GM23338 (cell line): Measurements from ENCODE around the gene OGFRL1. TPM values are rescaled to one million over a fixed set of nuclear protein-coding genes. Genes with fewer than 3 reads are reported as not detected.

Source experiments
- ATAC-seq: fragments of 200-7000 bp; cut with Tn5 transposase; 3 replicates; pipeline ENCODE4 v1.9.1; 2020
- DNase-seq: peaks from one replicate; pipeline ENCODE4 v3.0.0-alpha.2; 2015; ENCODE audit warnings: low spot score
- H2AFZ ChIP-seq: fragments of 200-600 bp; sonication (generic); 2 replicates; pipeline ENCODE4 v1.8.0; 2016; ENCODE audit warnings: antibody characterized with exemption, mild to moderate bottlenecking, moderate library complexity
- H3F3A ChIP-seq: fragments of 200-600 bp; sonication (generic); replicated peaks from 2 replicates; pipeline ENCODE4 v1.8.0; 2017; ENCODE audit warnings: antibody characterized with exemption, mixed run types, low read depth
- H3K27ac ChIP-seq: fragments of 200-600 bp; sonication (generic); 2 replicates; pipeline ENCODE4 v1.6.1; 2016; ENCODE audit warnings: low read depth
- H3K27me3 ChIP-seq: fragments of 200-600 bp; sonication (generic); 2 replicates; pipeline ENCODE4 v1.8.0; 2016; ENCODE audit warnings: mild to moderate bottlenecking, mixed run types, moderate library complexity; ENCODE audit not compliant: insufficient read depth
- H3K36me3 ChIP-seq: fragments of 200-600 bp; sonication (generic); 2 replicates; pipeline ENCODE4 v1.8.0; 2016; ENCODE audit warnings: mild to moderate bottlenecking; ENCODE audit not compliant: insufficient read depth
- H3K4me1 ChIP-seq: fragments of 200-600 bp; sonication (generic); 2 replicates; pipeline ENCODE4 v1.8.0; 2016; ENCODE audit warnings: mild to moderate bottlenecking, moderate library complexity; ENCODE audit not compliant: insufficient read depth
- H3K4me2 ChIP-seq: fragments of 200-600 bp; sonication (generic); 2 replicates; pipeline ENCODE4 v1.7.1; 2017; ENCODE audit warnings: mixed run types
- H3K4me3 ChIP-seq: fragments of 200-600 bp; sonication (generic); 2 replicates; pipeline ENCODE4 v1.6.1; 2016; ENCODE audit warnings: mixed run types
- H3K79me2 ChIP-seq: fragments of 200-600 bp; sonication (generic); replicated peaks from 2 replicates; pipeline ENCODE4 v1.8.0; 2017; ENCODE audit warnings: mild to moderate bottlenecking; ENCODE audit not compliant: insufficient read depth
- H3K9me2 ChIP-seq: fragments of 200-600 bp; sonication (generic); 2 replicates; pipeline ENCODE4 v1.8.0; 2017; ENCODE audit not compliant: insufficient read depth
- H4K20me1 ChIP-seq: fragments of 200-600 bp; sonication (generic); replicated peaks from 2 replicates; pipeline ENCODE4 v1.8.0; 2017; ENCODE audit warnings: mild to moderate bottlenecking; ENCODE audit not compliant: insufficient read depth
- H3K27ac Mint-ChIP-seq: 2 replicates; pipeline ENCODE4 v1.8.0; 2020; ENCODE audit warnings: inconsistent platforms, mild to moderate bottlenecking, moderate library complexity, mixed read lengths
- H3K27me3 Mint-ChIP-seq: 3 replicates; pipeline ENCODE4 v1.8.0; 2022; ENCODE audit warnings: low read depth, mild to moderate bottlenecking, moderate library complexity, mixed read lengths, inconsistent platforms; ENCODE audit not compliant: insufficient read depth, poor library complexity
- H3K36me3 Mint-ChIP-seq: 3 replicates; pipeline ENCODE4 v1.8.0; 2021; ENCODE audit warnings: low read depth, mild to moderate bottlenecking, inconsistent platforms, moderate library complexity, mixed read lengths
- H3K4me1 Mint-ChIP-seq: 3 replicates; pipeline ENCODE4 v1.8.0; 2020; ENCODE audit warnings: mild to moderate bottlenecking, inconsistent platforms, mixed read lengths
- H3K4me3 Mint-ChIP-seq: 3 replicates; pipeline ENCODE4 v1.8.0; 2021; ENCODE audit warnings: moderate library complexity, mild to moderate bottlenecking, inconsistent platforms, mixed read lengths
- H3K9me3 Mint-ChIP-seq: 3 replicates; pipeline ENCODE4 v1.8.0; 2020; ENCODE audit warnings: moderate library complexity, mild to moderate bottlenecking, inconsistent platforms, mixed read lengths
- CREB1 ChIP-seq: fragments of 250-450 bp; sonication (Bioruptor Pico); IDR thresholded peaks from 2 replicates; pipeline ENCODE4 v1.5.0; 2020; ENCODE audit warnings: low read depth, mild to moderate bottlenecking, moderate library complexity
- CTCF ChIP-seq, 2 experiments: fragments of 200-600 bp in 1 of 2; sonication (generic) in 1 of 2; conservative IDR thresholded peaks; 2 replicates each; pipeline versions ENCODE4 v1.5.1 to v1.6.1; 2016 to 2017; ENCODE audit warnings: antibody characterized with exemption in 2 of 2, low read depth in 2 of 2, mild to moderate bottlenecking in 2 of 2, moderate library complexity in 1 of 2
- ETS1 ChIP-seq: IDR thresholded peaks from 2 replicates; pipeline ENCODE4 v1.6.1; 2016; ENCODE audit warnings: antibody characterized with exemption
- EZH2 ChIP-seq: fragments of 200-600 bp; sonication (generic); IDR thresholded peaks from one replicate; pipeline ENCODE4 v1.8.0; 2017; ENCODE audit warnings: antibody characterized with exemption, mild to moderate bottlenecking, low read depth; ENCODE audit not compliant: unreplicated experiment
- EZH2phosphoT487 ChIP-seq: fragments of 200-600 bp; sonication (generic); IDR thresholded peaks from one replicate; pipeline ENCODE4 v1.8.1; 2018; ENCODE audit warnings: antibody characterized with exemption; ENCODE audit not compliant: unreplicated experiment
- JUNB ChIP-seq: IDR thresholded peaks from one replicate; pipeline ENCODE4 v1.6.1; 2016; ENCODE audit warnings: antibody characterized with exemption; ENCODE audit not compliant: unreplicated experiment
- NANOG ChIP-seq: IDR thresholded peaks from 2 replicates; pipeline ENCODE4 v1.6.1; 2016; ENCODE audit warnings: antibody characterized with exemption, borderline replicate concordance
- POLR2AphosphoS5 ChIP-seq: IDR thresholded peaks from 2 replicates; pipeline ENCODE4 v1.6.1; 2016; ENCODE audit warnings: antibody characterized with exemption, low read depth
- REST ChIP-seq: IDR thresholded peaks from one replicate; pipeline ENCODE4 v1.6.1; 2018; ENCODE audit warnings: antibody characterized with exemption; ENCODE audit not compliant: unreplicated experiment
- STAT1 ChIP-seq: IDR thresholded peaks from one replicate; pipeline ENCODE4 v1.6.1; 2016; ENCODE audit warnings: antibody characterized with exemption; ENCODE audit not compliant: unreplicated experiment
- ZNF114 ChIP-seq: fragments of 250-450 bp; sonication (Bioruptor Pico); IDR thresholded peaks from 2 replicates; pipeline ENCODE4 v1.5.0; 2020; ENCODE audit warnings: mild to moderate bottlenecking, moderate library complexity
- ZNF331 ChIP-seq: fragments of 250-450 bp; sonication (Bioruptor Pico); IDR thresholded peaks from 2 replicates; pipeline ENCODE4 v1.5.0; 2020; ENCODE audit warnings: low read depth, mild to moderate bottlenecking, moderate library complexity
- polyA plus RNA-seq: library from polyadenylated mRNA; unstranded; fragments of >200 nt; fragmentation: Nextera tagmentation; extraction: Ambion mirVana; gene quantifications from 2 replicates; pipeline ENCODE4 v1.2.1, GENCODE V29; 2016
- total RNA-seq: library from RNA; depleted of rRNA; stranded (reverse); fragments of >200 nt; shearing (Covaris generic); gene quantifications from 2 replicates; pipeline ENCODE4 v1.2.3, GENCODE V29; 2014
- TF ChIP-seq, protein P1 (sequence below): fragments of 250-450 bp; sonication (Bioruptor Pico); IDR thresholded peaks from 2 replicates; pipeline ENCODE4 v1.5.0; 2020; ENCODE audit warnings: mild to moderate bottlenecking, moderate library complexity

OGFRL1 gene
- total and polyA plus RNA-seq, 2 experiments from 2014 or later = 4.2 to 10.0 TPM

DNA sequence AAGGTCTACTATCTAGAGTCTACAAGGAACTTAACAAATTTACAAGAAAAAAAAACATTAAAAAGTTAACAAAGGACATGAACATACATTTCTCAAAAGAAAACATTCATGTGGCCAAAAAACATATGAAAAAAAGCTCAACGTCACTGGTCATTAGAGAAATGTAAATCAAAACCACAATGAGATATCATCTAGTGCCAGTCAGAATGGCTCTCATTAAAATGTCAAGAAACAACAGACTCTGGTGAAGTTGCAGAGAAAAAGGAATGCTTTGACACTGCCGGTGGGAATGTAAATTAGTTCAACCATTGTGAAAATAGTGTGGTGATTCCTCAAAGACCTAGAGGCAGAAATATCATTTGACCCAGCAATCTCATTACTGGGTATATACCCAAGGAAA is 48.3 kb downstream of the OGFRL1 start:
- H2AFZ ChIP-seq = no peak overlapping the region
- H3K27ac Mint-ChIP-seq = no peak overlapping the region
- no peak overlapping the region for H3K27ac ChIP-seq
- H3K27me3 ChIP-seq = no peaks in the 10 kb centered on the region
- no peak for TF ChIP-seq CTCF (conservative IDR thresholded peaks at IDR 0.05; ENCODE audit: low read depth in 2 of 2)
- TF ChIP-seq STAT1 = no peak
- TF ChIP-seq, protein P1, sequence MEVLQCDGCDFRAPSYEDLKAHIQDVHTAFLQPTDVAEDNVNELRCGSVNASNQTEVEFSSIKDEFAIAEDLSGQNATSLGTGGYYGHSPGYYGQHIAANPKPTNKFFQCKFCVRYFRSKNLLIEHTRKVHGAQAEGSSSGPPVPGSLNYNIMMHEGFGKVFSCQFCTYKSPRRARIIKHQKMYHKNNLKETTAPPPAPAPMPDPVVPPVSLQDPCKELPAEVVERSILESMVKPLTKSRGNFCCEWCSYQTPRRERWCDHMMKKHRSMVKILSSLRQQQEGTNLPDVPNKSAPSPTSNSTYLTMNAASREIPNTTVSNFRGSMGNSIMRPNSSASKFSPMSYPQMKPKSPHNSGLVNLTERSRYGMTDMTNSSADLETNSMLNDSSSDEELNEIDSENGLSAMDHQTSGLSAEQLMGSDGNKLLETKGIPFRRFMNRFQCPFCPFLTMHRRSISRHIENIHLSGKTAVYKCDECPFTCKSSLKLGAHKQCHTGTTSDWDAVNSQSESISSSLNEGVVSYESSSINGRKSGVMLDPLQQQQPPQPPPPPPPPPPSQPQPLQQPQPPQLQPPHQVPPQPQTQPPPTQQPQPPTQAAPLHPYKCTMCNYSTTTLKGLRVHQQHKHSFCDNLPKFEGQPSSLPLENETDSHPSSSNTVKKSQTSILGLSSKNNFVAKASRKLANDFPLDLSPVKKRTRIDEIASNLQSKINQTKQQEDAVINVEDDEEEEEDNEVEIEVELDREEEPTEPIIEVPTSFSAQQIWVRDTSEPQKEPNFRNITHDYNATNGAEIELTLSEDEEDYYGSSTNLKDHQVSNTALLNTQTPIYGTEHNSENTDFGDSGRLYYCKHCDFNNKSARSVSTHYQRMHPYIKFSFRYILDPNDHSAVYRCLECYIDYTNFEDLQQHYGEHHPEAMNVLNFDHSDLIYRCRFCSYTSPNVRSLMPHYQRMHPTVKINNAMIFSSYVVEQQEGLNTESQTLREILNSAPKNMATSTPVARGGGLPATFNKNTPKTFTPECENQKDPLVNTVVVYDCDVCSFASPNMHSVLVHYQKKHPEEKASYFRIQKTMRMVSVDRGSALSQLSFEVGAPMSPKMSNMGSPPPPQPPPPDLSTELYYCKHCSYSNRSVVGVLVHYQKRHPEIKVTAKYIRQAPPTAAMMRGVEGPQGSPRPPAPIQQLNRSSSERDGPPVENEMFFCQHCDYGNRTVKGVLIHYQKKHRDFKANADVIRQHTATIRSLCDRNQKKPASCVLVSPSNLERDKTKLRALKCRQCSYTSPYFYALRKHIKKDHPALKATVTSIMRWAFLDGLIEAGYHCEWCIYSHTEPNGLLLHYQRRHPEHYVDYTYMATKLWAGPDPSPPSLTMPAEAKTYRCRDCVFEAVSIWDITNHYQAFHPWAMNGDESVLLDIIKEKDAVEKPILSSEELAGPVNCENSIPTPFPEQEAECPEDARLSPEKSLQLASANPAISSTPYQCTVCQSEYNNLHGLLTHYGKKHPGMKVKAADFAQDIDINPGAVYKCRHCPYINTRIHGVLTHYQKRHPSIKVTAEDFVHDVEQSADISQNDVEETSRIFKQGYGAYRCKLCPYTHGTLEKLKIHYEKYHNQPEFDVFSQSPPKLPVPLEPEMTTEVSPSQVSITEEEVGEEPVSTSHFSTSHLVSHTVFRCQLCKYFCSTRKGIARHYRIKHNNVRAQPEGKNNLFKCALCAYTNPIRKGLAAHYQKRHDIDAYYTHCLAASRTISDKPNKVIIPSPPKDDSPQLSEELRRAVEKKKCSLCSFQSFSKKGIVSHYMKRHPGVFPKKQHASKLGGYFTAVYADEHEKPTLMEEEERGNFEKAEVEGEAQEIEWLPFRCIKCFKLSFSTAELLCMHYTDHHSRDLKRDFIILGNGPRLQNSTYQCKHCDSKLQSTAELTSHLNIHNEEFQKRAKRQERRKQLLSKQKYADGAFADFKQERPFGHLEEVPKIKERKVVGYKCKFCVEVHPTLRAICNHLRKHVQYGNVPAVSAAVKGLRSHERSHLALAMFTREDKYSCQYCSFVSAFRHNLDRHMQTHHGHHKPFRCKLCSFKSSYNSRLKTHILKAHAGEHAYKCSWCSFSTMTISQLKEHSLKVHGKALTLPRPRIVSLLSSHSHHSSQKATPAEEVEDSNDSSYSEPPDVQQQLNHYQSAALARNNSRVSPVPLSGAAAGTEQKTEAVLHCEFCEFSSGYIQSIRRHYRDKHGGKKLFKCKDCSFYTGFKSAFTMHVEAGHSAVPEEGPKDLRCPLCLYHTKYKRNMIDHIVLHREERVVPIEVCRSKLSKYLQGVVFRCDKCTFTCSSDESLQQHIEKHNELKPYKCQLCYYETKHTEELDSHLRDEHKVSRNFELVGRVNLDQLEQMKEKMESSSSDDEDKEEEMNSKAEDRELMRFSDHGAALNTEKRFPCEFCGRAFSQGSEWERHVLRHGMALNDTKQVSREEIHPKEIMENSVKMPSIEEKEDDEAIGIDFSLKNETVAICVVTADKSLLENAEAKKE (CRISPR knock-in tag) = no peak
- no peak for TF ChIP-seq REST
- TF ChIP-seq CREB1 (CRISPR knock-in tag) = no peak
- TF ChIP-seq ETS1 = no peak
- TF ChIP-seq EZH2phosphoT487 = no peak
- no peak for TF ChIP-seq JUNB
- no peak for TF ChIP-seq NANOG
- no peak for TF ChIP-seq EZH2
- no peak for TF ChIP-seq POLR2AphosphoS5
- no peak for TF ChIP-seq ZNF114
- TF ChIP-seq ZNF331 (CRISPR knock-in tag) = no peak
- H3K79me2 ChIP-seq = no peaks in the 10 kb centered on the region
- DNase-seq (no peak), ATAC-seq (no peak)
- peaks cover 18% of the 10 kb centered on the region for H3K4me1 Mint-ChIP-seq
- H3K4me1 ChIP-seq = 0 out of 2 replicates have a peak, but pooled peaks cover 7% of the 10 kb centered on the region
- H3K4me3 Mint-ChIP-seq = no peak overlapping the region
- peaks cover 4% of the 10 kb centered on the region for H3K27me3 Mint-ChIP-seq
- H3K4me2 ChIP-seq = no peak overlapping the region
- peaks cover 9% of the 10 kb centered on the region; the same call in 2 of the 3 replicates for H3K36me3 Mint-ChIP-seq
- 0 out of 2 replicates have a peak, but pooled peaks cover 3% of the 10 kb centered on the region for H3K9me2 ChIP-seq
- H3K36me3 ChIP-seq = no peaks in the 10 kb centered on the region
- no peak overlapping the region for H3K4me3 ChIP-seq
- H3F3A ChIP-seq = no peaks in the 10 kb centered on the region
- no peaks in the 10 kb centered on the region for H4K20me1 ChIP-seq
- H3K9me3 Mint-ChIP-seq = peaks cover 10% of the 10 kb centered on the region; the same call in 2 of the 3 replicates
